Endothelial cell of umbilical vein (primary cell): ENCODE data around the gene MB21D2. TPM values are rescaled to one million over a fixed set of nuclear protein-coding genes. Genes with fewer than 3 reads are reported as not detected.
A peak's percentile ranks its signal among the peaks of the same experiment; 100 is the strongest.

Experiments used
- BruUV-seq: library from RNA; stranded (reverse); fragments of 400-500 nt; replicated peaks from 2 replicates; lab custom pipeline; 2021; lab: Mats Ljungman, UMichigan
- CTCF ChIA-PET: fragments of 300-600, 350-600 bp; sonication (Branson Sonifier 250); formaldehyde crosslinking; loops from one replicate; lab custom pipeline; 2021; ENCODE audit warnings: antibody characterized with exemption, inconsistent platforms; lab: Charles Lee
- POLR2A ChIA-PET: fragments of 300-600, 350-600 bp; sonication (Branson Sonifier 250); formaldehyde crosslinking; loops from one replicate; lab custom pipeline; 2021; ENCODE audit warnings: antibody characterized with exemption, inconsistent platforms; lab: Charles Lee
- DNase-seq: peaks from one replicate; pipeline ENCODE4 v3.0.0-alpha.2; 2011; ENCODE audit warnings: low read depth, low spot score
- FAIRE-seq: peaks from 2 replicates; lab custom pipeline; 2011; peaks lifted over from hg19 to GRCh38; lab: Jason Lieb, UNC
- H2AFZ ChIP-seq: 2 replicates; pipeline ENCODE4 v1.6.0; 2012; ENCODE audit warnings: low read depth, low read length, control low read depth, inconsistent platforms
- H3K27ac ChIP-seq: 2 replicates; pipeline ENCODE4 v1.5.1; 2011; ENCODE audit warnings: low read depth, mild to moderate bottlenecking, control low read depth, low read length, moderate library complexity; ENCODE audit not compliant: insufficient read depth
- H3K27me3 ChIP-seq, 2 experiments: 2 replicates each; pipeline versions ENCODE4 v1.6.0 to v1.6.1; 2011; ENCODE audit warnings: low read length in 2 of 2, mixed read lengths in 1 of 2; ENCODE audit not compliant: control insufficient read depth in 2 of 2, insufficient read depth in 2 of 2
- H3K36me3 ChIP-seq, 2 experiments: 2 replicates in 1 of 2; 3 replicates in 1 of 2; pipeline ENCODE4 v1.5.1; 2011; ENCODE audit warnings: low read length in 2 of 2, mild to moderate bottlenecking in 1 of 2, moderate library complexity in 1 of 2; ENCODE audit not compliant: control insufficient read depth in 2 of 2, insufficient read depth in 2 of 2; ENCODE audit errors: extremely low read depth in 1 of 2
- H3K4me1 ChIP-seq: 3 replicates; pipeline ENCODE4 v1.5.1; 2011; ENCODE audit warnings: mild to moderate bottlenecking, low read length; ENCODE audit not compliant: control insufficient read depth, insufficient read depth; ENCODE audit errors: extremely low read depth
- H3K4me2 ChIP-seq: 2 replicates; pipeline ENCODE4 v1.6.1; 2011; ENCODE audit warnings: low read length, control low read depth, mixed read lengths; ENCODE audit not compliant: insufficient read depth
- H3K4me3 ChIP-seq, 3 experiments: fragments of 200-600 bp in 1 of 3; sonication (generic), shearing (Covaris generic) in 1 of 3; replicated peaks in 1 of 3; 2 replicates each; pipeline ENCODE4 v1.5.1; 2011 to 2016; ENCODE audit warnings: control low read depth in 3 of 3, low read length in 3 of 3, mild to moderate bottlenecking in 2 of 3, inconsistent platforms in 1 of 3, low read depth in 1 of 3, moderate library complexity in 1 of 3; ENCODE audit not compliant: insufficient read depth in 1 of 3
- H3K79me2 ChIP-seq: 2 replicates; pipeline ENCODE4 v1.6.0; 2012; ENCODE audit warnings: low read length, inconsistent platforms; ENCODE audit not compliant: control insufficient read depth, insufficient read depth
- H3K9ac ChIP-seq: replicated peaks from 2 replicates; pipeline ENCODE3; 2011; ENCODE audit warnings: low read length, control low read depth; ENCODE audit not compliant: insufficient read depth; ENCODE audit errors: extremely low read depth
- H3K9me1 ChIP-seq: replicated peaks from 3 replicates; pipeline ENCODE4 v1.6.0; 2011; ENCODE audit warnings: mild to moderate bottlenecking, low read length; ENCODE audit not compliant: control insufficient read depth, insufficient read depth; ENCODE audit errors: extremely low read depth
- H3K9me3 ChIP-seq: replicated peaks from 2 replicates; pipeline ENCODE4 v1.5.1; 2012; ENCODE audit warnings: low read length, inconsistent platforms; ENCODE audit not compliant: control insufficient read depth, insufficient read depth
- H4K20me1 ChIP-seq: replicated peaks from 2 replicates; pipeline ENCODE3; 2011; ENCODE audit warnings: mild to moderate bottlenecking, low read length; ENCODE audit not compliant: control insufficient read depth, insufficient read depth; ENCODE audit errors: extremely low read depth
- CTCF ChIP-seq, 2 donors: IDR thresholded peaks; 1 replicate in 1 of 2; 2 replicates in 1 of 2; pipeline ENCODE4 v1.5.1; 2011; ENCODE audit warnings: low read length in 2 of 2, mild to moderate bottlenecking in 2 of 2, moderate library complexity in 2 of 2, control low read depth in 1 of 2, inconsistent platforms in 1 of 2, low read depth in 1 of 2; ENCODE audit not compliant: insufficient read depth in 1 of 2; ENCODE audit errors: extremely low read depth in 1 of 2
- EZH2 ChIP-seq: IDR thresholded peaks from 2 replicates; pipeline ENCODE4 v1.6.1; 2012; ENCODE audit warnings: borderline replicate concordance, low read depth, mild to moderate bottlenecking, moderate library complexity, low read length, inconsistent platforms; ENCODE audit not compliant: severe bottlenecking
- FOS ChIP-seq: IDR thresholded peaks from 2 replicates; pipeline ENCODE4 v1.6.1; 2011; ENCODE audit warnings: mild to moderate bottlenecking, low read length, moderate library complexity, borderline replicate concordance; ENCODE audit not compliant: insufficient read depth
- GATA2 ChIP-seq: IDR thresholded peaks from 2 replicates; pipeline ENCODE4 v1.7.0; 2011; ENCODE audit warnings: low read depth, mild to moderate bottlenecking, moderate library complexity, mixed read lengths, low read length; ENCODE audit not compliant: insufficient read length, insufficient read depth
- JUN ChIP-seq: IDR thresholded peaks from 2 replicates; pipeline ENCODE4 v1.6.1; 2011; ENCODE audit warnings: borderline replicate concordance, low read depth; ENCODE audit not compliant: insufficient read length, insufficient read depth
- MAX ChIP-seq: IDR thresholded peaks from 2 replicates; pipeline ENCODE4 v1.6.1; 2011; ENCODE audit not compliant: insufficient read depth, insufficient read length
- MYC ChIP-seq: IDR thresholded peaks from one replicate; pipeline ENCODE4 v1.6.1; 2011; ENCODE audit warnings: mild to moderate bottlenecking, low read depth, low read length
- POLR2A ChIP-seq: IDR thresholded peaks from 2 replicates; pipeline ENCODE4 v1.6.1; 2012; ENCODE audit warnings: low read depth, mild to moderate bottlenecking, control low read depth, low read length
- POLR2AphosphoS5 ChIP-seq: IDR thresholded peaks from 2 replicates; pipeline ENCODE4 v1.6.1; 2012; ENCODE audit warnings: low read depth, mild to moderate bottlenecking, control low read depth, low read length, moderate library complexity; ENCODE audit not compliant: insufficient read depth
- dilution Hi-C: fragments of 300-500 bp; cut with MboI; formaldehyde crosslinking; loops from one replicate; pipeline ENCODE4 v1.15.0; 2019; ENCODE audit warnings: low sequenced_read_pairs; ENCODE audit not compliant: extremely low pct_ligation_motif_present
- intact Hi-C: fragments of 100-400 bp; cut with micrococcal nuclease; formaldehyde crosslinking; loops from one replicate; pipeline ENCODE4 v1.10.0; 2022
- polyA plus RNA-seq, 4 experiments: library from polyadenylated mRNA; depleted of rRNA in 3 of 4; stranded (reverse) in 3 of 4; unstranded in 1 of 4; fragments of >200 nt; gene quantifications; 2 replicates each; pipeline versions ENCODE4 v1.2.1 to v1.2.3, GENCODE V29; 2011 to 2012; ENCODE audit warnings: missing spikeins in 1 of 4
- total RNA-seq: library from RNA; stranded (reverse); gene quantifications from 2 replicates; pipeline ENCODE4 v1.2.3, GENCODE V29; 2021

Gene MB21D2
- total and polyA plus RNA-seq, 2 donors (not counting 3 experiments of a cell fraction or from before 2014, with no cell fraction given) = 6.7 to 7.4 TPM

- no peak for TF ChIP-seq CTCF (IDR thresholded peaks at IDR 0.05; ENCODE audit: extremely low read depth in 1 of 2, insufficient read depth in 1 of 2, low read depth in 1 of 2, low read length in 2 of 2)
- TF ChIP-seq POLR2AphosphoS5 = no peak
- TF ChIP-seq POLR2A = no peak
- TF ChIP-seq FOS = no peak
- no peak for TF ChIP-seq MAX
- TF ChIP-seq EZH2 = no peak
- TF ChIP-seq GATA2 = no peak
- no peak for TF ChIP-seq MYC
- TF ChIP-seq JUN = no peak
- H3K4me3 ChIP-seq = no peak overlapping the region
- H4K20me1 ChIP-seq = no peaks in the 10 kb centered on the region
- FAIRE-seq = no peak
- H3K27me3 ChIP-seq = no peaks in the 10 kb centered on the region
- no peaks in the 10 kb centered on the region for H3K9me1 ChIP-seq
- no peaks in the 10 kb centered on the region for H3K9me3 ChIP-seq
- H3K9ac ChIP-seq = peak overlapping the region; percentile 87
- H3K4me1 ChIP-seq = peaks cover 73% of the 10 kb centered on the region
- H3K36me3 ChIP-seq = no peaks in the 10 kb centered on the region
- H2AFZ ChIP-seq = no peak overlapping the region
- H3K4me2 ChIP-seq = peak overlapping the region; percentile 60
- H3K27ac ChIP-seq = peak overlapping the region; percentile 91
- dilution Hi-C loops (no loop called here), intact Hi-C loops (loop anchor here (5.0 kb wide), 2 partner anchors 705 to 1535 kb away; partner anchors contain the start of gene OPA1)
- ChIA-PET CTCF (interaction anchor here (1.5 to 4.5 kb wide), 3 partner anchors 27 to 684 kb away, joined by 3 to 23 read pairs (median 23); partner anchors contain the start of gene MB21D2), POLR2A (interaction anchor here (1.0 kb wide), 1 partner anchor 30 kb away, joined by 4 read pairs; the partner anchor contains the start of gene MB21D2)
- H3K79me2 ChIP-seq = no peaks in the 10 kb centered on the region
- BruUV-seq = no TSS peak
- DNase-seq = no peak
These were observed 30.0 kb downstream of the MB21D2 start for GRCh38 chr3:192887701-192888100.
